ENCODE data around the gene RRP1B.
"Not testable (repeated sequence)": the region's sequence is repeated elsewhere in the genome, so short reads cannot be mapped to it uniquely, and the experiment has no call there.

RRP1B gene

DNA sequence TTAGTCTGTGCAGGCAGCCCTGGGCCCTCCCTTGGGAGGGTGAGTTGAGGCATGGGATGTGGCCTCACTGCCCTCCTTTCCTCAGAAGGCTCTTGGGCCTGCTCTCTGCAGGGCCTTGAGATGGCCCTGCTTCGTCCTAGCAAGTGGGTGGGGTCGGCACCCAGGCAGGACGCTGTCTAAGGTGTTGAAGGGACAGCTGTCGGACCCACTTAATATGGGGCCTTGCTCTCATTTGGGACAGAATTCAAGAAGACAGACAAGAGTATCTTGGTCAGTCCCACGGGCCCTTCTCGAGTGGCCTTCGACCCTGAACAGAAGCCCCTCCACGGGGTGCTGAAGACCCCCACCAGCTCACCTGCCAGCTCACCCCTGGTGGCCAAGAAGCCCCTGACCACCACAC is 33.6 kb downstream of the RRP1B start:
- no peak for DNase-seq (ENCODE audit: low read depth)
- no peak overlapping the region for H3K4me3 ChIP-seq (ENCODE audit: low read length)
- TF ChIP-seq CTCF (conservative IDR thresholded peaks at IDR 0.05; ENCODE audit: low read depth, low read length): no peak

DNA sequence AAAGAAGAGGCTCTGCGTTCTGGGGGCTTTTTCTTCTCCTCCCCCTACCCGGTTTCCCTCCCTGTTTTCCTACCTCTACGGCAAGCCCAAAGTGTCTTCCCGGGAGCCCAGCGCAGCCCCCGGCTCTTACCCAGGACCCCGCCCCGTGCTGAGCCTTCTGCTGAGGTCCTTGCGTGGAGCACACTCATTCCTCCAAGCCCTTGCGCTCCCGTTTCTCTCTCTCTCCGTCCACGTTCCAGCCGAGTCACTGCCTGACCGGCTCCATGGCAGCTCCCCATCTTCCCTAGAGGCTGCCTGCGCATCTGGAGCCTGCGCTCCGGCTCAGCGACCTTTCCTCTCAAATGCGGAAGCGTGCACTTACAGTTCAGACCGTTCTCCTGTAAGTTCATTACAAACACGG is 34.6 kb downstream of the RRP1B start:
- H3K4me3 ChIP-seq (ENCODE audit: low read length): no peak overlapping the region
- TF ChIP-seq CTCF (conservative IDR thresholded peaks at IDR 0.05; ENCODE audit: low read depth, low read length): no peak
- no peak for DNase-seq (ENCODE audit: low read depth)

GRCh38 chr21:43694437-43695079 is 35.2 kb downstream of the RRP1B start:
- H3K4me3 ChIP-seq (ENCODE audit: low read length): no peak overlapping the region
- no peak for DNase-seq (ENCODE audit: low read depth)
- TF ChIP-seq CTCF (conservative IDR thresholded peaks at IDR 0.05; ENCODE audit: low read depth, low read length): no peak

- no peak overlapping the region for H3K4me3 ChIP-seq (ENCODE audit: low read length)
- no peak for DNase-seq (ENCODE audit: low read depth)
- no peak for TF ChIP-seq CTCF (conservative IDR thresholded peaks at IDR 0.05; ENCODE audit: low read depth, low read length)
These were observed 36.9 kb downstream of the RRP1B start for GRCh38 chr21:43696214-43696613.

- TF ChIP-seq CTCF (conservative IDR thresholded peaks at IDR 0.05; ENCODE audit: low read depth, low read length): no peak
- no peak for DNase-seq (ENCODE audit: low read depth)
- H3K4me3 ChIP-seq (ENCODE audit: low read length): no peak overlapping the region
These were observed 38.6 kb downstream of the RRP1B start for GRCh38 chr21:43697758-43698643.

GRCh38 chr21:43699492-43699777 is 40.1 kb downstream of the RRP1B start:
- not testable (repeated sequence) for H3K4me3 ChIP-seq (ENCODE audit: low read length); DNase-seq (ENCODE audit: low read depth)

- no peak for DNase-seq (ENCODE audit: low read depth)
- no peak overlapping the region for H3K4me3 ChIP-seq (ENCODE audit: low read length)
- TF ChIP-seq CTCF (conservative IDR thresholded peaks at IDR 0.05; ENCODE audit: low read depth, low read length): no peak
These were observed 40.7 kb downstream of the RRP1B start for GRCh38 chr21:43699933-43700599.

Data from retinal pigment epithelial cell (primary cell).